ENCODE measurements around the gene PLA2G4B. TPM values are rescaled to one million over a fixed set of nuclear protein-coding genes. Genes with fewer than 3 reads are reported as not detected.

The PLA2G4B gene
- total and polyA plus RNA-seq, 10 of the 15 experiments (the other 5 are each of a cell fraction or from before 2014, with no cell fraction given): 0.22 to 6.6 (median 2.9) TPM

DNA sequence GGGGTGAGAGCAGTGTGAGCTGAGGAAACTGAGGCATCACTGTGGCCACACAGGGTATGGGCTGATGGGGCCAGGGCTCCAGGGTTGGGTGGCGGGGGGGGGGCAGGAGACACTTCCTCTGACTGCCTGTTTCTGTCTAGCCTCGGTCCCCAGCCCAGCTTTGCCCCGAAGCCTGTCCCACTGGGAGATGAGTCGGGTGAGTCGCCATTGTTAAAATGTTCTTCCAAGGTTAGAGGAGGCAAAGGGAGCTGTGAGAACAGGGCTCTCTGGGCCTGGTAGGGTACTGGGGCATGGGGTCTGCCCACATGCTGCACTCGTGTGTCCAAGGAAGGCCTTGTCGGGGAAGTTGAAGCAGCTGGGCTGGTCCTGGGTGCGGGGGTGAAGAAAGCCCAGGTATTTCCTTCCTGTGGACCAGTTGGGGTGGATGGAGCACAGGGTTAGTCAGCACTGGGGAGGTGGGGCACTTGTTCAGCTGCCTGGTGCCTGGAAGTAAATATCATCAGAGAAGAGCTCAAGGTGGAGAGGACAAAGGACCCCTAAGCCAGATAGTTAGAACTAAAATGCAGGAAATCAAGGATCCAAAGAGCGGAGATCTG lies 19.1 kb upstream of the PLA2G4B start:
- Histone ChIP-seq H3K9ac (ENCODE audit: control insufficient read depth, insufficient read depth, low read length) (no peak overlapping the region), H3K79me2 (ENCODE audit: control insufficient read depth, insufficient read depth, low read length) (no peaks in the 10 kb centered on the region), H3K27me3 (replicated peaks in 1 of 2; ENCODE audit: control insufficient read depth in 2 of 2, insufficient read depth in 2 of 2, low read length in 1 of 2) (no peaks in the 10 kb centered on the region), H2AFZ (ENCODE audit: control insufficient read depth, low read depth, low read length) (no peak overlapping the region), H4K20me1 (ENCODE audit: control insufficient read depth, insufficient read depth) (no peaks in the 10 kb centered on the region), H3K36me3 (ENCODE audit: control insufficient read depth in 2 of 2, insufficient read depth in 2 of 2, low read length in 1 of 2) (peaks cover 3 to 20% of the 10 kb centered on the region in 2 experiments; a peak in 3 of 4 replicates), H3K4me1 (ENCODE audit: control insufficient read depth, insufficient read depth, low read length) (no peaks in the 10 kb centered on the region), H3K4me2 (ENCODE audit: control insufficient read depth, insufficient read depth) (no peak overlapping the region), H3K9me3 (replicated peaks; ENCODE audit: control insufficient read depth, insufficient read depth, low read length) (no peaks in the 10 kb centered on the region), H3K4me3 (no peak overlapping the region), H3K27ac (ENCODE audit: control insufficient read depth, insufficient read depth) (no peak overlapping the region)
- FAIRE-seq (no peak), ATAC-seq (no peak), DNase-seq (ENCODE audit: low read depth, low spot score) (no peak)
- POLR2A ChIA-PET: interaction anchor here (0.7 kb wide), 1 partner anchor 318 kb away, joined by 3 read pairs; no protein-coding TSS in a partner anchor
- TF ChIP-seq SREBF2 (IDR thresholded peaks at IDR 0.05; ENCODE audit: low read length) (no peak), CEBPB (IDR thresholded peaks at IDR 0.05; ENCODE audit: borderline replicate concordance in 1 of 2, low read depth in 2 of 2, low read length in 2 of 2) (no peak)
- RAD21 ChIA-PET (ENCODE audit: unreplicated experiment): interaction anchor here (2.2 kb wide), 1 partner anchor 46 kb away, joined by 11 read pairs; the partner anchor contains the start of gene MAPKBP1
- SMC1A ChIA-PET (ENCODE audit: uncharacterized antibody, unreplicated experiment): interaction anchor here (1.4 kb wide), 1 partner anchor 46 kb away, joined by 3 read pairs; the partner anchor contains the start of gene MAPKBP1
- in situ Hi-C loops (cut with MboI): no loop called here
- BruUV-seq (replicated peaks): no TSS peak
- 80% methylated on average over 9 of the region's 9 CpGs for WGBS (ENCODE audit: insufficient coverage, insufficient replicate concordance, low lambda C conversion rate, missing lambda C conversion rate)
- intact Hi-C loops (cut with micrococcal nuclease; ENCODE audit: unreplicated experiment): loop anchor here (10.0 kb wide), 1 partner anchor 125 kb away; no protein-coding TSS in a partner anchor
- CTCF ChIA-PET: interaction anchor here (2.4 kb wide), 1 partner anchor 8 kb away, joined by 6 read pairs; no protein-coding TSS in a partner anchor

- WGBS (ENCODE audit: insufficient coverage, insufficient replicate concordance, low lambda C conversion rate, missing lambda C conversion rate): 81% methylated on average over 6 of the region's 6 CpGs
- CTCF ChIA-PET: interaction anchor here (1.1 to 2.4 kb wide), 2 partner anchors 10 to 53 kb away, joined by 4 to 6 read pairs; no protein-coding TSS in a partner anchor
- TF ChIP-seq PRDM15 (CRISPR knock-in tag; IDR thresholded peaks at IDR 0.05): no peak
- TF ChIP-seq CHD2 (IDR thresholded peaks at IDR 0.05; ENCODE audit: borderline replicate concordance, low read depth, low read length): no peak
- no peak for TF ChIP-seq IRF4 (IDR thresholded peaks at IDR 0.05; ENCODE audit: low read depth, low read length)
- no peak for TF ChIP-seq SREBF2 (IDR thresholded peaks at IDR 0.05; ENCODE audit: low read length)
- TF ChIP-seq TCF3 (IDR thresholded peaks at IDR 0.05; ENCODE audit: borderline replicate concordance, insufficient read depth, low read depth, low read length): no peak
- TF ChIP-seq CTCF (IDR thresholded peaks at IDR 0.05 in 2 of 3, conservative IDR thresholded peaks at IDR 0.05 in 1 of 3; ENCODE audit: control insufficient read depth in 2 of 3, extremely low read depth in 1 of 3, insufficient read depth in 1 of 3, low read depth in 3 of 3, low read length in 3 of 3): no peak
- no peak for TF ChIP-seq DPF2 (IDR thresholded peaks at IDR 0.05)
Measured at GRCh38 chr15:41820791-41821423, 17.7 kb upstream of the PLA2G4B start.

More at GRCh38 chr15:41820791-41821423, 17.7 kb upstream of the PLA2G4B start:
- RAD21 ChIA-PET (ENCODE audit: unreplicated experiment): interaction anchor here (1.2 to 2.2 kb wide), 3 partner anchors 9 to 47 kb away, joined by 3 to 11 read pairs (median 4); partner anchors contain the start of gene MAPKBP1
- in situ Hi-C loops (cut with MboI): no loop called here
- Histone ChIP-seq H3K27ac (ENCODE audit: control insufficient read depth, insufficient read depth) (no peak overlapping the region), H3K4me2 (ENCODE audit: control insufficient read depth, insufficient read depth) (no peak overlapping the region), H4K20me1 (ENCODE audit: control insufficient read depth, insufficient read depth) (no peaks in the 10 kb centered on the region), H3K9me3 (replicated peaks; ENCODE audit: control insufficient read depth, insufficient read depth, low read length) (no peaks in the 10 kb centered on the region), H3K4me1 (ENCODE audit: control insufficient read depth, insufficient read depth, low read length) (no peaks in the 10 kb centered on the region), H3K4me3 (no peak overlapping the region), H3K79me2 (ENCODE audit: control insufficient read depth, insufficient read depth, low read length) (no peaks in the 10 kb centered on the region), H3K36me3 (ENCODE audit: control insufficient read depth in 2 of 2, insufficient read depth in 2 of 2, low read length in 1 of 2) (peaks cover 5 to 18% of the 10 kb centered on the region in 2 experiments; a peak in 3 of 4 replicates), H2AFZ (ENCODE audit: control insufficient read depth, low read depth, low read length) (no peak overlapping the region), H3K27me3 (replicated peaks in 1 of 2; ENCODE audit: control insufficient read depth in 2 of 2, insufficient read depth in 2 of 2, low read length in 1 of 2) (no peaks in the 10 kb centered on the region), H3K9ac (ENCODE audit: control insufficient read depth, insufficient read depth, low read length) (no peak overlapping the region)
- DNase-seq (ENCODE audit: low read depth, low spot score) (no peak), FAIRE-seq (no peak), ATAC-seq (no peak)
- POLR2A ChIA-PET: no interaction called here
- SMC1A ChIA-PET (ENCODE audit: uncharacterized antibody, unreplicated experiment): interaction anchor here (1.4 kb wide), 1 partner anchor 47 kb away, joined by 3 read pairs; the partner anchor contains the start of gene MAPKBP1
- BruUV-seq (replicated peaks): no TSS peak
- intact Hi-C loops (cut with micrococcal nuclease; ENCODE audit: unreplicated experiment): no loop called here

All from GM12878 (cell line).